ENCODE measurements around the gene GNG7.
"Not testable (repeated sequence)": the region's sequence is repeated elsewhere in the genome, so short reads cannot be mapped to it uniquely, and the experiment has no call there.

GNG7 gene

DNA sequence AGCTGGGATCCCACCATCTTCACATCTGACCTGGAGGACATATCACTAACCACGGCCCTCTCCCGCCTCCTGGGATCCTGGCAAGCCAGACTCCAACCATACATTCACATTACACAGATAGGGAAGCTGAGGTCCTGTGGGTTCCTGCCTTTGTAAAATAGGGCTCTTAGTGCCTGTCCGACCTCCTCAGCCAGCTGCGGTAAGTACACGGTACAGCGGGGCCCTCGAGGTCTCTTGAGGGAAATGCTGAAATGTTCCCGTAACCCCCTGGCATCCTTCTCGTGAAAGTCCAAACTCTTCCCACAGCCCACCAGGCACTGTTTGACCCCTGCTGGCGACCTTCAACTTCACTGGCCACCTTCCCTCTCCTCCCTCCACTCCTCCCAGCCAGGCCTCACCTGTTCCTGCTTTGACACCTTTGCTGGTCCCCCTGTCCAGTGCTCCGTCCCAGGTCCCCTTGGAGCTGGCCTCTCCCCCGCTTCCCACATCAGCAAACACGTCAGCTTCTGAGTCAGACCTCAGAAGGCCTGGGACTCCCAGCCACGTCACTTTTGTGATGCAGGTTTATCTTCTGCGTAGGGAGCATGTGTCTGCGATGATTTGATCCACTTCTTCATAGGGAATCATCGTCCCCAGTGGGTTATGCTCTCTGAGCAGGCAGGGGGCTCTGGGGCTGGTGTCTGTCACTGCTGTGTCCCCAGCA, 8.8 kb upstream of the GNG7 start:
- no peak for DNase-seq

GRCh38 chr19:2706251-2706650, 3.8 kb upstream of the GNG7 start:
- DNase-seq, result no peak

- DNase-seq, result no peak
Measured at GRCh38 chr19:2703691-2704216, 1.3 kb upstream of the GNG7 start.

DNA sequence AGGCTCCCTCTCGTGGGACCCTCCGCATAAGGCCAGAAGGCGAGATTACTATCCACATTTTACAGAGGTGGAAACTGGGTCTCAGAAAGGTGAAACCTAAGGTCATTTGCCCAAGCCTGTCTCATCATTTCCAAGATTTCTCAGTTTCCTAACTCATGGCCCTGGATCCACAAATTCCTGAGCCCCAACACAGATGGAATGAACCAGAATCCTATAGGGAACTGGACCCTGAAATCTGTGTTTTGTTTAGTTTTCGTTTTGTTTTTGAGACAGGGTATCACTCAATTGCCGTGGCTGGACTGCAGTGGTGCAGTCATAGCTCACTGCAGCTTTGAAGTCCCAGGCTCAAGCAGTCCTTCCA, 563 bp upstream of the GNG7 start:
- DNase-seq, result no peak

DNA sequence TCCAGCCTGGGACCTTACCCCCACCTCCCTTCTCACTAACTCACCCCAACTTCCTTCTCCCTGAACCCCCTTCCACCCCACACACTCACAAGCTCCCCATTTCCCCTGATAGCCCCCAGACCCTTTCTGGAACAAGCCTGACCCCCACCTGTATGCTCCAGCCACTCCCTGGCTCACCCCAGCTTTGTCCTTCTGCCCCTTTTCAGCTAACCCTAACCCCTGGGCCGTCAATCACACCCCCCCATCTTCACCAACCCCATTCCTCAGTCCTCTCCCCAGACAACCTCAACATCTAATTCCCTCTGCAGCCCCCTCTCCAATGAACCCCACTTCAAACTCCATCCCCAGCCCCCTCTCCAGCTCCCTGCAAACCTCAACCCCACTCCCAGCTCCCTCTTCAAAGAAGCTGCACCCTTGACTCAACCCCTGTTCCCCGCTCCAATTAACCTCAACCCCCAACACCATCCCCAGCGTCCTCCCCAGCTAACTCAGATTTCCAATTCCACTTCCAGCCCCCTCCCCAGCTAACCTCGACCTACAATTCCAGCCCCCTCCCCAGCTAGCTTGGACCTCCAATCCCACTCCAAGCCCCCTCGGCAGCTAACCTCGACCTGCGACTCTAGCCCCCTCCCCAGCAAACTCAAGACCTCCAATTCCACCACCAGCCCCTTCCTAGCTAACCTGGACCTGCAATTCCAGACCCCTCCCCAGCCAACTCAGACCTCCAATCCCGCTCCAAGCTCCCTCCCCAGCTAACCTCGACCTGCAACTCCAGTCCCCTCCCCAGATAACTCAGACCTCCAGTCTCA, 929 bp downstream of the GNG7 start:
- DNase-seq, result no peak

DNA sequence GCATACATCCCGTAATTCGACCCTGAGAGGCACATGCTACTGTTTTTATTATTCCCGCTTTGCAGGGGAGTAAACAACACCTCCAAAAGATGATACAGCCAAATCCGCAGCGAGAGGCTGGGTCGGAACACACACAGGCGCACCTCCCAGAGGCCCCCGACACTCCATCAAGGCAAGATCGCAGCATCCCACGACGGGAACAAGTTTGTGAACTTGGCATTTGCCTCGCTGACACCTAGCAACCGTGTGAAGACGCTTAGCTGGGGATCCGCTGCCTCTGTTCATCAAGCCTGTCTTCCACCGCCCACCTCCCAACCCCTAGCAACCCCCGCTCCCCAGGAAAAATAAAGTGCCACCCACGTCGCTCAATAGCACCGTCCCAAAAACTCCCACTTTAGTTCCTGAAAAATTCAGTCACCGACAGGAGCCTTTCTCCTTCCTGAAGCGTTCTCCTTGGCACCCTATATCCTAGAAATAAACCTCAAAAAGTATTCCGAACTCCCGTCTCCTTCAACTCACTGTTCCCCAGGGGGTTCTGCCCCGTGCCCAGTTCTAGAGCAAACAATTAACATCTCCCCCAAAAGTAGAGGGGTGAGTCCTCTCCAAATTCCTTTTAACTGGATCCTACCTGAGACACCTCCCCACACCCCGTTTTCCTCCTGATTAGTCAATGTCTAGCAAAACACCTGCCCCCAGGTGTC, 1.7 kb downstream of the GNG7 start:
- DNase-seq, result no peak

DNA sequence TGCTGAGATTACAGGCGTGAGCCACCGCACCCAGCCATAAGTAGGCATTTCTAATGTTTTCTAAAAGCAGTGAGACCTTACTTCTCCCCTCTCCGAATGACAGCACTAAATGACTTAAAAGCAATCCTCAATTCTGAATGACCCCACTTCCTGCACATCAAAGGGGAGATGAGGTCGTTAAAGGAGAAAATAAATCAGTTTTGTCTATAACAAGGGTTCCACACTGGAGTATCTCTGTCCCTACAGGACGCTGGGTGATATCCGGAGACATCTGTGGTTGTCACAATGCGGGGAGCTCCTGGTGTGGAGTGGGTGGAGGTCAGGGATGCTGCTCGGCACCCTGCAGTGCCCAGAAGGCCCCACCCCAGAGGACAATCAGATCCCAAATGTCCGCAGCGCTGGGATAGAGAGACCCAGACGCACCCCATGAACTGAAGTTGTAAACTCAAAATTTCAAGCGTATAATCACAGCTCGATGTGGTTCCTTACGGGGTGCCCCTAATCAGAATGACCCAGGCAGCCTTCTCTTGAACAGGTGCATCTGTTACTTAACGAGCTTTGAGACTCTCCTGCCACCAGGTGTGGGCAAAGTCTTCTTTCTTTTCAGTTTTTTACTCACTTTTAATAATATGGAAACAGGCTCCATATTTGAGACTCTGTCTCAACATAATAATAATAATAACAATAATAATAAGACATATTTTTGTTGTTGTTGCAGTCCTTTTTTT, 2.9 kb downstream of the GNG7 start:
- DNase-seq, result no peak

- DNase-seq, result no peak
Measured at GRCh38 chr19:2694196-2694595, 8.3 kb downstream of the GNG7 start.

DNA sequence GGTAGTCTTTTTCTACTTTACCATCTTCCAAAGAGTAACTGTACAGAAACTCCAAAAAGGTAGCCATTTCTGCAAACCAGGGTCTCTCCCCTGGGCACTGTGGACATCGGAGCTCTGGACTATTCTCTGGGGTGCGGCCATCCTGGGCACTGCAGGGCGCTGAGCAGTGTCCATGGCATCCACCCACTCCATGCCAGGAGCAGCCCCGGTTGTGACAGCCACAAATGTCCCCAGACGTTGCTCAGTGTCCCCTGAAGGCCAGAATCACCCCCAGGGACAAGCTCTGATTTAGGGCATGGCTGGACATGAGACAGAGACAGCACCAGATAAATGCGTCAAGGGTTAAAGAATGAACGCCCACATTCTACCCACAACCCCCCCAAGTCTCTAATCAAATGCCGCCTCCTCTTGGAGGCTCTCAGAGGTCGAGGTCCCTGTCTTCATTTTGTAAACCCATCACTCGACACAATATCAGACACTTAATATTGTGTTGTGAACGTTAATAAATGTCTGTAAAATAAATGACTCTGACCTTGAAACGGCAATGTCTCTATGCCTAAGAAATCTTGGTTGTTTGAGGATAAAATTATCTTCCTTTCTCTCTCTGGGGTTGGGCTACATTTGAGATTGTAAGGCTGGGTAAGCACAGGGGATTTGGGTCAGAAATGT, 8.9 kb downstream of the GNG7 start:
- DNase-seq, result no peak

DNA sequence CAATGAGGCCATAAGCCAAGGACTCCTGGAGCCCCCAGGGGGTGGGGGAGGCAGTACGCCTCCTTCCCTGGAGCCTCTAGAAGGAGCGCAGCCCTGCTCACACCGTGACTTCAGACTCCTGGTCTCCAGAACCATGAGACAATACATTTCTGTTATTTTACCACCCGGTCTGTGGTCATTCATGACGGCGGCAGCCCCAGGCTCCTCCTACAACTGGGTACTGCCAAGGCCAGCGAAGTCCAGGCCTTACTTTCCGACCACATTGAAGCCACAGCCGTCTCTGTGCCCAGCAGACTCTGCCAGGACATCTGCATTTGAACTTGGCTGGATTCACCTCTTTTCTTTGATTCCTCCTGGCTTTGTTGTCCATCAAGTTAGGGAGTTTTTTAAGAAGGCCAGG, 10.5 kb downstream of the GNG7 start:
- DNase-seq, result no peak

DNA sequence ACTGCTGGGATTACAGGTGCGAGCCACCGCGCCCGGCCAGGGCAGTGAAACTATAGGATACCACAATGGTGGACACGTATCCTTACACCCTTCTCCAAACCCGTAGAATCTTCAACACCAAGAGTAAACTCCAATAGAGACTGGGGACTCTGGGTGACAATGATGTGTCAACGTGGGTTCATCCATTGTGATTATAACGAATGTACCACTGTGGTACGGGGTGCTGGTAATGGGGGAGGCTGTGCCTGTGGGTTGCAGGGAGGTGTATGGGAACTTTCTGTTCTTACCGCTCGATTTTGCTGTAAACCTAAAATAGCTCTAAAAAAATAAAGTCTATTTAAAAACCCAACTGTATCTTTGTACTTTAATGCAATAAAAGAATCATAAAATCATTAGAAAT, 11.6 kb downstream of the GNG7 start:
- no peak for DNase-seq

DNA sequence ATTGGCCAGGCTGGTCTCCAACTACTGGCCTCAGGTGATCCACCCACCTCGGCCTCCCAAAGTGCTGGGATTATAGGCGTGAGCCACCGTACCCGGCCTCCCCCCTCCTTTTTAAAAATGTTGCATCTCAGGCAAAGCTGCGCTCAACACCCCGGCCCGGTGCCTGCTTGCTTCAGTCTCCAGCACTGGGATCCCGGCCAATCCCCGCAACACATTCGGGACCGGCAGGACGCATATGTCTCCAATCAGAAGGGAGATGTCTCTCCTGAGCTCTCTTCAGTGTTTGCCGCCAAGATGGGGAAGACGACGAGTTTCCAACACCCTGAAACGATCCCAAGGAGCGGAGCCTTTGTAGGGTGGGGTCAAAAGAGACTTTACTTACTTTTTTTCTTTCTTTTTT, 16.1 kb downstream of the GNG7 start:
- no peak for DNase-seq

DNA sequence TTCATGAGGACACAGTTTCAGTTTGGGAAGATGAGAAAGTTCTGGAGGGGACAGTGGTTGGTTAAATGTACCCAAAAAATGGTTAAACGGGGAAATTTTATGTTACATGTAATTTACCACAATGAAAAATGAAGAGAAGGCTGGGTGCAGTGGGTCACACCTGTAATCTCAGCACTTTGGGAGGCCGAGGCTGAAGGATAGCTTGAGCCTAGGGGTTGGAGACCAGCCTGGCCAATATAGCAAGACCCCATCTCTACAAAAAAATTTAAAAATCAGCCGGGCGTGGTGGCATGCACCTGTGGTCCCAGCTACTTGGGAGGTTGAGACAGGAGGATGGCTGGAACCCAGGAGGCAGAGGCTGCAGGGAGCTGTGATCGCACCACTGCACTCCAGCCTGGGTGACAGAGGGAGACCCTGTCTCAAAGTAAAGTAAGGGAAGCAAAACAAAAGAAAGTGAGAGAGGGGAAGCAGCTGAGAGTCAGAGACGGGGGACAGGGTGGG, 17.2 kb downstream of the GNG7 start:
- DNase-seq, result no peak

GRCh38 chr19:2683430-2684003, 19.0 kb downstream of the GNG7 start:
- DNase-seq, result no peak

DNA sequence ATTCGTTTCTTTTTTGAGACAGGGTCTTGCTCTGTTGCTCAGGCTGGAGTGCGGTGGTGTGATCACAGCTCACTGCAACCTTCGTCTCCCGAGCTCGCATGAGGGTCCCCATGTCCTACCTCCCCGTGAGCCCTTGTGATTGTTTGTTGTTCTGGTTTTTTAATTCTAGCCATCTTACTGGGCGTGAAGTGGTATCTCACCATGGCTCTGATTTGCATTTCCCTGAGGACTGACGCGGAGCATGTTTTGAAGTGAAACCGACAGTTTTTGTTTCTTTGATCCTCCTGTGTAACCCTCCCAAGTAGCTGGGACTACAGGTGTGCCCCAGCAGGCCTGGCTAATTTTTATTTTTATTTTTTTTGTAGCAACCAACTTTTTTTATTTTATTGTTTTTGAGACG, 21.7 kb downstream of the GNG7 start:
- no peak for DNase-seq

- DNase-seq, result no peak
Measured at GRCh38 chr19:2679439-2679838, 23.1 kb downstream of the GNG7 start.

- not testable (repeated sequence) for DNase-seq
Measured at GRCh38 chr19:2678948-2679347, 23.5 kb downstream of the GNG7 start.

- DNase-seq, result no peak
Measured at GRCh38 chr19:2678044-2678671, 24.3 kb downstream of the GNG7 start.

DNA sequence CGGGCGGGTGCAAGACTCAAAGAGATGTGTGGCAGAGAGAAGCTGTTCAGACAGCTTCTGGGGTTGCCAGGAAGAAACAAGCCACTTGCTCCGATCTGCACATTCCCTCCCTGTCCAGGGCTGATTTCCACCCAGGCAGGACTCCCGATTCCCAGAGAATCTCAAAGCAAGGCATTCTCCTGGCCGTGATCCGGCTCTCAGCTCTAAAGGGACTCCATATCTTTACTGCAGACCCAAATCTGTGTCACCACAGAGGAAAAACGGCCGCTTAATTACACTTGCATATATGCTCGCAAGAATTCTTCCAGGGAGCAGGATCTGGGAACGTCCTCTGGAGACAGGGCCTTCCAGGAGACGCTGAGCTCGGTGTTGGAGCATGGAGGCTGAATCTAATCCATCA, 25.7 kb downstream of the GNG7 start:
- DNase-seq, result no peak

- no peak for DNase-seq
Measured at GRCh38 chr19:2675892-2676291, 26.6 kb downstream of the GNG7 start.

GRCh38 chr19:2670217-2670616, 32.3 kb downstream of the GNG7 start:
- no peak for DNase-seq
